Measurements from ENCODE around the gene RACK1.
"Not testable (repeated sequence)": the region's sequence is repeated elsewhere in the genome, so short reads cannot be mapped to it uniquely, and the experiment has no call there.

The RACK1 gene

GRCh38 chr5:181281984-181282316, 38.2 kb upstream of the RACK1 start:
- no peaks in the 10 kb centered on the region for H3K36me3 ChIP-seq (ENCODE audit: control insufficient read depth, insufficient read depth, low read length)
- no peak for DNase-seq (ENCODE audit: extremely low read depth, insufficient read length)
- no peak overlapping the region for H3K4me3 ChIP-seq (replicated peaks; ENCODE audit: low read depth, low read length)
- no peak for TF ChIP-seq CTCF (IDR thresholded peaks at IDR 0.05; ENCODE audit: insufficient read depth, low read length, poor library complexity, severe bottlenecking)
- no peaks in the 10 kb centered on the region for H3K27me3 ChIP-seq (replicated peaks; ENCODE audit: control insufficient read depth, insufficient read depth, low read length)

GRCh38 chr5:181281077-181281983, 37.6 kb upstream of the RACK1 start:
- no peak for DNase-seq (ENCODE audit: extremely low read depth, insufficient read length)
- H3K4me3 ChIP-seq (replicated peaks; ENCODE audit: low read depth, low read length) = no peak overlapping the region
- no peak for TF ChIP-seq CTCF (IDR thresholded peaks at IDR 0.05; ENCODE audit: insufficient read depth, low read length, poor library complexity, severe bottlenecking)

GRCh38 chr5:181280251-181280762, 36.6 kb upstream of the RACK1 start:
- no peaks in the 10 kb centered on the region for H3K27me3 ChIP-seq (replicated peaks; ENCODE audit: control insufficient read depth, insufficient read depth, low read length)
- no peaks in the 10 kb centered on the region for H3K36me3 ChIP-seq (ENCODE audit: control insufficient read depth, insufficient read depth, low read length)
- TF ChIP-seq CTCF (IDR thresholded peaks at IDR 0.05; ENCODE audit: insufficient read depth, low read length, poor library complexity, severe bottlenecking) = no peak
- no peak overlapping the region for H3K4me3 ChIP-seq (replicated peaks; ENCODE audit: low read depth, low read length)
- no peak for DNase-seq (ENCODE audit: extremely low read depth, insufficient read length)

More at GRCh38 chr5:181281077-181281983, 37.6 kb upstream of the RACK1 start:
- Histone ChIP-seq H3K27me3 (replicated peaks; ENCODE audit: control insufficient read depth, insufficient read depth, low read length) (no peaks in the 10 kb centered on the region), H3K36me3 (ENCODE audit: control insufficient read depth, insufficient read depth, low read length) (no peaks in the 10 kb centered on the region)

GRCh38 chr5:181273433-181273744, 29.7 kb upstream of the RACK1 start:
- not testable (repeated sequence) for H3K4me3 ChIP-seq (replicated peaks; ENCODE audit: low read depth, low read length); DNase-seq (ENCODE audit: extremely low read depth, insufficient read length); H3K36me3 ChIP-seq (ENCODE audit: control insufficient read depth, insufficient read depth, low read length); H3K27me3 ChIP-seq (replicated peaks; ENCODE audit: control insufficient read depth, insufficient read depth, low read length)

GRCh38 chr5:181271081-181271480, 27.4 kb upstream of the RACK1 start:
- no peaks in the 10 kb centered on the region for H3K27me3 ChIP-seq (replicated peaks; ENCODE audit: control insufficient read depth, insufficient read depth, low read length)
- no peak for DNase-seq (ENCODE audit: extremely low read depth, insufficient read length)
- no peak overlapping the region for H3K4me3 ChIP-seq (replicated peaks; ENCODE audit: low read depth, low read length)
- no peaks in the 10 kb centered on the region for H3K36me3 ChIP-seq (ENCODE audit: control insufficient read depth, insufficient read depth, low read length)
- TF ChIP-seq CTCF (IDR thresholded peaks at IDR 0.05; ENCODE audit: insufficient read depth, low read length, poor library complexity, severe bottlenecking) = no peak

- not testable (repeated sequence) for H3K27me3 ChIP-seq (replicated peaks; ENCODE audit: control insufficient read depth, insufficient read depth, low read length); H3K36me3 ChIP-seq (ENCODE audit: control insufficient read depth, insufficient read depth, low read length); H3K4me3 ChIP-seq (replicated peaks; ENCODE audit: low read depth, low read length); DNase-seq (ENCODE audit: extremely low read depth, insufficient read length)
These were observed 24.2 kb upstream of the RACK1 start for GRCh38 chr5:181267907-181268306.

GRCh38 chr5:181267291-181267904, 23.7 kb upstream of the RACK1 start:
- DNase-seq (ENCODE audit: extremely low read depth, insufficient read length); H3K4me3 ChIP-seq (replicated peaks; ENCODE audit: low read depth, low read length); H3K27me3 ChIP-seq (replicated peaks; ENCODE audit: control insufficient read depth, insufficient read depth, low read length); H3K36me3 ChIP-seq (ENCODE audit: control insufficient read depth, insufficient read depth, low read length): not testable (repeated sequence)
